Measurements from ENCODE around the gene MEIS2.

Gene MEIS2

GRCh38 chr15:37072181-37072580 is 28.2 kb downstream of the MEIS2 start:
- DNase-seq = no peak

DNA sequence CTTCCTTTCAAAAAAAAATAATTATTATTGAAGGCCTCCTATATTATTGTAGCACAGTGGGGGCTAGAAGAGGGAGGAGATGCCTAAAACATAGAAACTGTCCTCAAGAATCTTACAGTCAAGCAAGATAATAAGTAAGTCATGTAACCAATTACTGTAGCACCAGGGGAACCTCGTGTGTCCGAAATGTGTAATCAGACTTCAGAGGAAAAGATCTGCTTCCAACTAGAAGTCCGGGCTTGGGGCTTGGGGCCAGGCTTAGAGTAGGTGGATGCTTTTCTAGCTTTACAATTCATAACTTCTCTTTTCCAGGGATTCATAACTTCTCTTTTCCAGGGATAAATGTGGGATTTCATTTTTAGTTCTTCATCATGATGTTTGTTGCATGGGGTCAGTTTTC is 29.2 kb downstream of the MEIS2 start:
- no peak for DNase-seq

GRCh38 chr15:37070686-37071085 is 29.7 kb downstream of the MEIS2 start:
- DNase-seq = no peak

- no peak for DNase-seq
Observed at GRCh38 chr15:37061996-37062395, 38.4 kb downstream of the MEIS2 start.

GRCh38 chr15:37059086-37059485 is 41.3 kb downstream of the MEIS2 start:
- no peak for DNase-seq

- no peak for DNase-seq
Observed at GRCh38 chr15:37058316-37058985, 41.9 kb downstream of the MEIS2 start.

GRCh38 chr15:37057831-37058230 is 42.5 kb downstream of the MEIS2 start:
- no peak for DNase-seq

DNA sequence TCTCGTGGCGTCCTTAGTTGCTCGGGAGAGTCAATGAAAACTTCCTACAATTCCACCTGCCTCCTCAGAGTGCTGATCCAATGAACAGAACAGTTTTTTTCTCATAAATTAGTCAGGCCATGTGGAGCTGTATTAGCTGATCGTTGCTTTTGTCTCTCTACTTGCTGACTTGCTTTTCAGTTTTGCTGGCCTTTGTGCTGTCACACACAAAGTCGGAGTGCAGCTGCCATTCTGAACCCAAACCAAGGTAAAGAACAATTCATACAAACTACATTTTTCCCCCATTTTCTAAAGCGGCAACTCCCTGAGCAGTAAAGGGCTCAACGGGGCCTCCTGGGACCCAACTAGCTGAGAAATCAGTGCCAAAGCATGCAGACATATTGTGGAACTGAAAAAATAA is 43.1 kb downstream of the MEIS2 start:
- DNase-seq = no peak

DNA sequence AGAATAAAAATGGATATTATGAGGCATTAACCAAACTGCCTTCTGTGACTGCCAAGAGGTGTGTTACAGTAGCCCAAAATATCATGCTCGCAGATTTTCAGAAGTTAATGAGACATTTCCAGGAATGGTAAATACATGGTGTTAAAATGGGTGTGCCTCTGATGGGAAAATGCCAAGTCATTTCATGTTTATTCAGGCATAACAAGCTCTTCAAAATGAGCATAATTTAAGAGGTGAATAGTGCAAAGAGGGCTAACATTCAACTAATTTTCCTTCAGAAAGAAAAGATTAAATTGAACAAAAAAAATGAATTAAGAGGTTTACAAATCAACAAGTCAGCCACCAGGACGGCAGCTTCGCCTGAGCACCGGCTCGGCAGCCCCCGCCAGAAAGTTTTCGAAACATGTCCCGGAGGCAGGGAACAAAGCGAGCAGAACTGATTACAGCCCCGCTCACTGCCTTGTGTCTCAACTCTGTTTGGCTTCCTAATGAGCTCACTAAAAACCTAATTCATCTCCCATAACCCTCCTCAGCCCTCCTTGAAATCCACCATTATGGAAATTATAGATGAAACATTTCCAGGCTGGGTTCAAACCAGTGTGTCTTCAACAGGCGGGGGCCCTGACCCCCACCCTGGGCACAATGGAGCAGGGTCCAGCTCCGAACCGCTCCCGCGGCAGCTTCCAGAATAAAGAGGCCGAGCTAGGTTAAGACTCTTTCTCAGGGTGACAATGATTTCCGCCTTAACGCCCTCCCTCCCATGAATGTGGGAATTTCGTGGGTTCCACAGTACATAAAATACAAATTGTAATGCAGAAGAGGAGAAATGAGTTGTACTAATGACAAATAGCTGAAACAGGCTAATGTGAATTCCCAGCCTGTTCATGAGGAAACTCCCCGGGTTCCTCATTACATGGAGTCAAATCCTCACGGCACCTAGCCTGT is 43.9 kb downstream of the MEIS2 start:
- no peak for DNase-seq

DNA sequence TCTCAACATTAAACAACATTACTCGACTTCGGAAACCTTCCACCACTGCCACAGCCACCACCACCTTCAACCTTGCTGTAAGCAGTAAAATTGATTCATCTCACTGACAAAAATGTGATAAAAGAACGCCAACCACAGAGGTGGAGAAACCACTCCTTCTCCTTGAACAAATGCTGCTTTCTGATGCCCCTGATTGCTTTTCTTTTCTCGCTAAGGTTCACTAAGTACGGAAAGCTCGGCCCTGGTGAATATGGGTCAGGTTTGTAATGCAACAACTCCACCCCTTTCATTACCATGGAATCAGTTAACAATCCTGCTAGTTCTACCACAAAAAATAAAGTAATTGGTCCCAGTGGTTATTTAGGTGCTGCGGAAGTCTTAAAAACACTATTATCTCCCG is 44.9 kb downstream of the MEIS2 start:
- DNase-seq = no peak

DNA sequence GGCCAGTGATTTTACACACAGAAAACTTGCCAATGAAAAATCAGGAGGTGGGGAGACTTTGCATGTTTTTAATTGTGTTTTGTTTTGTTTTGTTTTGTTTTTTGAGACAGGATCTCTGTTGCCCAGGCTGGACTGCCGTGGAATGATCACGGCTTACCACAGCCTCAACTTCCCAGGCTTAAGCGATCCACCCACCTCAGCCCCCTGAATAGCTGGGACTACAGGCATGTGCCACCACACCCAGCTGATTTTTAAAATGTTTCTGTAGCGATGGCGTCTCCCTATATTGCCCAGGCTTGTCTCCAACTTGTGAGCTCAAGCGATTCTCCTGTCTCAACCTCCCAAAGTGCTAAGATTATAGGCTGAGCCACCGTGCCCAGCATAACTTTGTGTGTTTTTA is 46.0 kb downstream of the MEIS2 start:
- DNase-seq = no peak

DNA sequence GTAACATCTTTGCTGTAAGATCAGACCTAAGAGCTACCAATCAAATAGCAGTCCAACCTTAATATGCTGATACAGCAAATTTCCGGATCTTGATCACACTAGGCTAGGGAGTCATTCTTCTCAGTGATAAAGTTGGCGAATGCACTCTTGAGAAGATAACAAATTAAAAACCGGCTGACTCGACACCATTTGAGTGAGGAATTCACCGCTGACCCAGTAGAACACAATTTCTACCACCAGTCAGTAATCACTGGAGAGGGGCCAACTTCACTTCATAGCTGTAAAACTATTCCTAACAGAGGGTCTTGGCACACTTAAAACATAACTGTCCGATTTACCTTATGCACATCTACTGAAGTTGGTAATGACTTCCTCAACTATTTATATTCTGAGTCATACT is 47.2 kb downstream of the MEIS2 start:
- DNase-seq = no peak

DNA sequence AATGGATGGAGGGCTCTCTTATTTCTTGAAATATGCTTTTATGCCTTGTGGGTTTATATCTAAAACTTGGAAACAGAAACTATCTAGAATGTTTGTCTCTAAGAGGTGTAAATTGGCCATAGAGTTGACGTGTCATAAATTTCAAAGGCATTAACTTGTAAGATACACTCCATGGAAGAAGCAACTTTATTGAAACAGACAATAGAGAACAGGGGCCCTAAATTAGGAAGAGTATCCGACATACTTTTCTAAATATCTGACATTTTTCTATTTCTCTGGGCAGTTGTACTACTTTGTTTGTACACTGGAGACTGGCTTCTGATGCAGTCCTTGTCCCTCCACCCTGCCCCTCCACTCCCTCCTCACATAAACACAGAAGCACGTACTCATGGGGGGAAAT is 50.0 kb downstream of the MEIS2 start:
- no peak for DNase-seq

- no peak for DNase-seq
Observed at GRCh38 chr15:37046876-37047614, 53.3 kb downstream of the MEIS2 start.

GRCh38 chr15:37045859-37046740 is 54.2 kb downstream of the MEIS2 start:
- DNase-seq = no peak

DNA sequence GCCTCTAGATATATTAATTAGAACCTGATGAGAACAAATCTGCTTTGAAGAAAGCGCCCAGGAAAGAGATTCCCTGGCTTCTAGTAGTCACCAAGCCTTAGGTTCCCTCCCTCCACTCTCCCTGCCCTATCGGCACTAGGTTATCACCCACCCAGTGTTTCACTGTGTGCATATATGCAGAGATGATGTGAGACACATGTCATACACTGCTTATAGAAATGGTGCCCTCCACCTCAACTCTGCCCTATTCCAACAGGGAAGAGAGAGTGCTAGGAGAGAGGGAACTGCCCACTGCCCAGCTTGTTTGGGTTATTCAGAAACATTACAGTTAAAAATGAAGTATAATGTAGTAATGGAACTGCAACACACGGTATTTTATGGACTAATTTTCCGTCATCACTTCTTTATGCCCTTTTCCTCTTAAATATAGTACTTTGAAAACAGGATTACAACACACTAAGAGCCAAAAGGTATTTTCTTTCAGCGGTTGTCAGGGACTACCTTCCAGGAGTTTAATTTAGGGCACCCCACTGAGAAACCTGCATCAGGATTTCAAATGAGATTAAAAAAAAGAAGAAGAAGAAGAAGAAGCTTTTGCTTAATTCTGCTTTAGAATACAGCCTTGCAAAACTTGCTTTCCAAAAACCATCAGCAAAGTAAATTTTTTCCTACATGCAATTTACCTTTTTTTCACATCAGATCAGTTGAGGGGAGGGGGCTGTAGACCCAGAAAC is 55.3 kb downstream of the MEIS2 start:
- DNase-seq = no peak

GRCh38 chr15:37041836-37042235 is 58.5 kb downstream of the MEIS2 start:
- no peak for DNase-seq

DNA sequence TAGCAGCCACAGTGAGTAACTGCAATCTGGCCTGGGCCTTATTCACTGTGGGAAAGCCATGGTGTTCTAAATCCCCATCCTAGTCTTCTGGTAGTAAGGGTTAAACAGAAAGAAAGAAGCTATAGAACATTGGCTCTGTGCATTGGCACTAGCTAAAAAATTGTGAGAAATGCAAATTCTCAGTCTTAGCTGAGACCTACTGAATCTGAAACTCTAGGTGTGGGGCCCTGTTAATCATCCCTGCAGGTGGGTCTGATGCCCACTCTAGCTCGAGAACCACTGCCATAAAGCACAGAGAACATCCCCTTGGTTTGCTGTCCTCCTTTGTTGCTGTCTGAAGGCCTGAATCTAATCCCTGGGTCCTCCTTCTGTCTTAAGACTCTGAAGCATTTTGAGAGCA is 59.3 kb downstream of the MEIS2 start:
- no peak for DNase-seq

DNA sequence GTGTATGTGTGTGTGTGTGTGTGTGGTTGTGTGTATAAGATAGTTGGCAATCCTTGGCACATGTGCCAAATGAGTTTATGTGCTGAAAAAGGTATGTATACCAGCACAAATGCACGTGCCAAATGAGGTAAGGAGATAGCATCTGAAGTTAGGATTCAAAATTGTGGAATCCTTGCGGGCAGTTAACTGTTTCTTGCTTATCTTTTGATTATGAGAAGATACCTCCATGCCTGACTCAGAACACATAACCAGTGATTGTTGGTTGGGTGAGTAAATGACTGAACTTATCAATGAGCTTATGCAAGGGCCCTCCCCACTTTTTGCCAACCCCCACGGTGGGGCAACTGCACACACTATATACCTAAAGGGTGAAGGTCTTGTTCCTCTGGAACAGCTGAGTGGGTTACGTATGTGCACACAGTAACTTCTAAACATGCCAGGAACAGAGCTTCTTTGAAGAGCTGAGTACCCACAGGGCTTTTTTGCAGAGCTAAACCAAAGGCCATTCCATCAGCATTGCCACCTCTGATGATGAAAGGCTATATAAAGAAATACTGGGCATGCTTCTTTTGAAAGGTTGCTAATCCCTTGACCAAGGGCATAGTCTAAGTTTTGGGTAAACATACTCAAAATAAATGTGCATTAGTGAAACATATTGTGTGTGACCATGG is 60.1 kb downstream of the MEIS2 start:
- DNase-seq = no peak

GRCh38 chr15:37038716-37039106 is 61.6 kb downstream of the MEIS2 start:
- no peak for DNase-seq

Data from activated CD8-positive, alpha-beta memory T cell treated with anti-CD3 and anti-CD28 coated beads for 24 hours (primary cell).